COLO829 (cell line): ENCODE results near the gene S100A3.
"Not testable (repeated sequence)": the region's sequence is repeated elsewhere in the genome, so short reads cannot be mapped to it uniquely, and the experiment has no call there.

Experiments
- DNase-seq: peaks from one replicate; pipeline ENCODE4 v3.0.0; 2012; ENCODE audit warnings: low spot score

S100A3 gene

DNA sequence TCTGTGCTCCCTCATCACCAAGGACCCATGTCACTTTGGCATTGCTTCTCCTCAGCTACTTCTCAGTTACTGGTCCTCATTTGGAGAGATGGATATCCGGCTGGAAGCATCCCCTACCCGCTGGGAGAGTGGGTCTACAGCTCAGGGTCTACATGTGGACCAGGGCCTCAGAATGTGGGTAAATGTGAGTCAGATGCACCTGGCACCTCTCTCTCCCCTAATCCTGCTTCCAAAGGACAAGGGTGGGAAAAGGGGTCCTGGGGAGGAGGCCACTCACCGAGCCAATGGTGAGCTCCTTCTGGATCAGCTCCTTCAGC is 14.2 kb downstream of the S100A3 start:
- no peak for DNase-seq

DNA sequence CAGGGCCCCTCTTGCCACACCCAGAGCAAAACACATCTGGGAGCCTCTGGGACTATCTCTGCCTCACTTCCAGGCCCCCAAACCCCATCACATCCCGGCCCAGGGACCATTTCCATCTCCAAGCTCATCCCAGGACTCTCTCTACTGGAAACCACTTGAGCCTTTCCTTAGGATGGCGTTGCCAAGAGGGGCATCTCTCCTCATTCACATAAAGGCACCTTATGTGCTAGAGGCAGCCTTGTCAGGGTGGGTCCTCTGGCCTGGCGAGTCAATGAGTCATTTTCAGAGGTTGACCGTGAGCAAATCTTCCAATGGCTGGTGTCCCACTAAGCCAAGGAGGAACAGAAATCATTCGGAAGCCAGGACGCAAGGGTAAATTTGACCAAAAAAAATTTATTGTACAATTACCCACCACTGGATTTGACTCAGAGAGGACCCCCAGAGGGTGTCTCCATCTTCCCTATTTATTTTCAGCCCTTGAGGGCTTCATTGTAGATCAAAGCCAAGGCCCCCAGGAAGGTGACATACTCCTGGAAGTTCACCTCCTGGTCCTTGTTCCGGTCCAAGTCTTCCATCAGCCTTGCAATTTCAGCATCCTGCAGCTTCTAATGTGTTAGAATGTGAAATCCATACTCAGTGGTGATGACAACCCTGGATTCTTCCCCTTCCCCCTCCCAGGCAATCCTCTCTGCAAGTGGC is 14.7 kb downstream of the S100A3 start:
- no peak for DNase-seq

DNA sequence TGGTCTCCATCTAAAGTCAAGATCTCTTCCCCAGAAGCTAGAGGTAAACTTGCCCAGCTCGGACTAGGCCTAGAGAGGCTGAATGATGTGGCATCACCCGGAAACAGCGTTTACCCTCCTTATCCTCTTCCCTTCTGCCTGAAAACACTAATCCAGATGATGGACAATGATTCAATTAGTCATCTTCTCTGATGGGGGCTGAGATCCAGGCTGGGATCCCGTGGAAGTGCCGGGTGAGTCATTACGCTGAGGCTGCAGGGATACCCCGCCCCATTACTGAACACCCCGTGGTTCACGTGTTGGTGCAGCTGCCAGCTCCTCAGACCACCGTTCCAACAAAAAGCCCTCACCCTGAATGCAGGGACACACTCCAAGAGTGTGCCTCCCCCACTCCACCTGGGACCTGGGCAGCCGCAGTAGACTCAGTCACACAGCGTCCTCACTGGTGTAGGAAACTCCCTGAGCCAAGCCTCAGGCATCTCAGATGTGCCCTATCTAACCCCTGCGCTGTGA is 15.3 kb downstream of the S100A3 start:
- peak; percentile 91 for DNase-seq

DNA sequence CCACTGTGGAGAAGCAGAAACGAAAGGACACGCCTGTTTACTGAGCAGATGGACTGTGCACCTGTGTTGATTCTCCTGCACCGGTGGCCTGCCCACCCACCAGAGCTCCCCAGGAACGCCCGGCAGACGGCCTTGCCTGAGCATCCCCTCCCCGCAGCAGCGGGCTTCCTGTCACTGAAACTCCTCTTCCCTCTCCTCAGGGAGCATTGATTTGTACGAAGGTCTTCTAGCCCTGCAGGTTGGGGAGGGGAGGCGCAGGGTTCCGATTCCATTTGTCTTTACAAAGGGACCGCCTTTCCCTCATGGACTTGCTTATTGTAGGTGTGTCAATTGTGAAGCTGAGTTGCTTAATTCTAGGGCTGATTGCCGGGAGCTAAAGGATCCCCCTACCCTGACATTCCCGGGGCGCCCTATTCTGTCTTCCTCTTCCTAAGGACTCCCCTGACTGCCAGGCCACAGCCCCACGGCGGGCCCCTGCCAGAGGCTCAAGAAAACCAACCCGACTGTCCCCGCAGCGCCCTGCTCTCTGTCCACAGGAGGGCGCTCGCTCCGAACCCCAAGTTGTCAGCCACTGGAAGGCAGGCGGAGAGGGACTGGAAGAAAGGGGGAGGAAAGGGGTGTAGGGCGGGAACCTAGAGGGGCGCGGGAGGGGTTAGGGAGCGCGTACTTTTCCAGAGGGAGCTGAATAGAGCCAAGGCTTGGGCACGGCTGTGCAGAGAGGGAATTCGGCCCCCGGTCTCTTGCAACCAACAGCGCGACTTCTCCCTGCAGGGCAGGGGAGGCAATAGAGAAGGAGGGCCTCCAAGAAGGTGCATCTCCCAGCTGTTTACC is 16.1 kb downstream of the S100A3 start:
- DNase-seq = peak; percentile 76

DNA sequence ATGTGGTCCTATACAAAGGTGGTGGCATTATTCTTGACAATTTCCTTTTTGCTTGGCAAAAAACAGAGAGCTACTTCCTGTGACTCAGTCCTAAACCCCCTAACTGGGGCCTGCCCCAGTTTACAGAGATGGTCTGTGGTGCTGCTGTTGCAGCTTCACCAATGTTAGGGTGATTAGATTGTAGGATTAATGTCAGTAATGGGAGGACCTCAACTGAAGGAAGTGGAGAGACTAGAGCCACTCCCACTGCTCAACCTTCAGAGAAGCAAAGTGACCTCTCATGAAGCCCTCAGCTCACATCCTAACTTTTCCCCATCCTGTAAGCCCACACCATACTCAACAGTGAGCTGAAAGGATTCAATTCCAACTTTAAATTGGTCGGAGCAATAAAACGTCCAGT is 16.9 kb downstream of the S100A3 start:
- no peak for DNase-seq

DNA sequence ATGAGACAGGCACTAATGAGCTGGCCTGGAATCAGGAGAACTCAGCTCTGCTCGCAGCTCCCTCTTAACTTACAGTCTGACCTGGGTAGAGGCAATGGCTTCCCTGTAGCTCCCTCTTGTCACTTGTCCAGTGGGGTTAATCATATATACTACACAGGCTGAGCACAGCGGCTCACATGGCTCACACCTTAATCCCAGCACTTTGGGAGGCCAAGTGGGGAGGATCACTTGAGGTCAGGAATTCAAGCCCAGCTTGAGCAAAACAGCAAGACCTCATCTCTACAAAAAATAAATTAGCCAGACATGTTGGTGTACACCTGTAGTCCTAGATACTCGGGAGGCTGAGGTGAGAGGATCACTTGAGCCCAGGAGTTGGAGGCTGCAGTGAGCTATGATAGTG is 17.4 kb downstream of the S100A3 start:
- no peak for DNase-seq

DNA sequence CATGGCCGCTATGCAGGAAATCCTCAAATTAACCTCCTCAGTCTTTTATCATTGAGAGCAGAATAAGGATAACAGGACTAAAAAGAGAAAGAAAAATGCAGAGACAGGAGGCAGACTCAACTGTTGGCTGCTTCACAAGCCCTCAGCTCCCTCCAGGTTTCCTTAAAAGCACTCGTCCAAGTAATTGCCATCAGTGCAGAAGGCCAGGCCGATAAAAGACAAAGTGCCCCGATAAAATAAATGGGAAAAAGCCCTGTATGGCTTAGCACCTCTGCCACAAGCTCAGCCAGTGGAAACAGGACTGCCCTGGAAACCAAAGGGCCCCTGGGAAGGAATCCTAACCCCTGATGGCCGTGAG is 21.4 kb downstream of the S100A3 start:
- DNase-seq = no peak

DNA sequence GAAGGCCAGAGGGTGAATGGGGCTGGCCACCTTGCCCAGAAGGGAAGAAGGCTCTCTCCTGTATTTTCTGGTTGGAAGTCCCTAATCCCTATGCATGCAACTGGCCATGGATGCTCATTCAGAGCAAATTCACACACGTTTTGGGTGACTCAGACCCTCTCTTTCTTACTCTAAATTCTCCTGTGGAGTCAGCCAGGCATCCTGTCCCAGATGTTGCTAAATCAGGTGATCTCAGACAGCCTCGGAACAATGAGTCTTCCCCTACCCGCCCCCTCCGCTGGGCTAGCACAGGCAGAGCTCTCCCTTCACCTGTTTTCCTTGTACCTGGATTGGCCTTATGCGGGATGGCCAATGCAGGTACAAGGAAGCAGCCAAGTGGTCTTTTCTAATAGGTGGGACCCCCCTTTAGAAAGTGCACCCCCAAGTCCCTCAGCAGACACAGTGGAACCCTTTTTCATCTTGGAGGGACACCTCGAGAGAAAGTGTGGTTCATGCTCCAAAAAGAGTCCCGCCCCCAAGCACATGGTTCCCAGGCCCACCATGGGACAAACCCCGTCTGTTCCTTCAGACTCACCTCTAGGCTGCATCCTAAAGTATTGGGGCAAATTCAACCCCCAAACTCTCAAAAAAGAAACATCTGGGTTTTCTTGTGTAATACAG is 21.9 kb downstream of the S100A3 start:
- no peak for DNase-seq

DNA sequence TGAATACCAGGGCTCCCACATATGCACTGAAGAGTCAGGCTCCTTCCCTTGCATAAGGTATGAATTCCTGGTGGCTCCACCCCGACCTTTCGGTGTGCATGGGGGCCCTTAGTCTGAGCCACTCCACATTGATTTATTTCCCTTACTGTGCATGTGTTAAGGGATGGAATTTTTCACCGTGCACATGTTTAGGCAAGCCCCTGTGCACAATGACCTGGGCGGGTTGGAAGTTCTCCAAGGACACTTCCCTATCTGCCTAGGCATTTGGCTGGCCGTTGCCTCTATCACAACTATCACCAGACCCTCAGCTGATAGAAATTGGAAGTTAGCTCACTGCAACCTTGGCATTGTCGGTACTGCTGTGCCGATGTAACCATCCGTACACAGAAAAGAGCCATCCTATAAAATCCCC is 22.9 kb downstream of the S100A3 start:
- no peak for DNase-seq

DNA sequence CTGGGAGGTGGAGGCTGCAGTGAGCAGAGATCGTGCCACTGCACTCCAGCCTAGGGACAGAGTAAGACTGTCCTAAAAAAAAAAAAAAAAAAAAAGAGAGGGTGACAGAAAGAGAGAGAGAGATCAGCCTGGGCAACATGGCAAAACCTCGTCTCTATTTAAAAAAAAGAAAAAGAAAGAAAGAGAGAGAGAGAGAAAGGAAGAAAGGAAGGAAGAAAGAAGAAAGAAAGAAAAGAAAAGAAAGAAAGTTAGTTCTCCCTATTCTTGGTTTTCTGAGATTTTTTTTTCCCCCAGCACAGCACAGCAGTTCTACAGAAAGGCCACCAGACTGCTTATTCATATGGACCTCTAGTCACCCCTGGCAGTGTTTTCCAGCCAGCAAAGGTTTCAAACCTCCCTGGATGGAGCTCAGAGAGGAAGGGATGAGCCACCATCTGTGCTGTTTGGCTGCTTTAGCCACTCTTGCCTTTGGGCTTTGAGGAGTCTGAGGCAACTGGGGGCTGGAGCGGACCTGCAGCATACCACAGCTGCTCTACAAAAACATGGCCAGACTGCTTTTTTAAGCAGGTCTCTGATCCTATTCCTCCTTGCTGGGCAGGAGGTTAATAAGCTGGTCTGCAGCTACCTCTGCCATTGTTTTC is 23.9 kb downstream of the S100A3 start:
- no peak for DNase-seq

DNA sequence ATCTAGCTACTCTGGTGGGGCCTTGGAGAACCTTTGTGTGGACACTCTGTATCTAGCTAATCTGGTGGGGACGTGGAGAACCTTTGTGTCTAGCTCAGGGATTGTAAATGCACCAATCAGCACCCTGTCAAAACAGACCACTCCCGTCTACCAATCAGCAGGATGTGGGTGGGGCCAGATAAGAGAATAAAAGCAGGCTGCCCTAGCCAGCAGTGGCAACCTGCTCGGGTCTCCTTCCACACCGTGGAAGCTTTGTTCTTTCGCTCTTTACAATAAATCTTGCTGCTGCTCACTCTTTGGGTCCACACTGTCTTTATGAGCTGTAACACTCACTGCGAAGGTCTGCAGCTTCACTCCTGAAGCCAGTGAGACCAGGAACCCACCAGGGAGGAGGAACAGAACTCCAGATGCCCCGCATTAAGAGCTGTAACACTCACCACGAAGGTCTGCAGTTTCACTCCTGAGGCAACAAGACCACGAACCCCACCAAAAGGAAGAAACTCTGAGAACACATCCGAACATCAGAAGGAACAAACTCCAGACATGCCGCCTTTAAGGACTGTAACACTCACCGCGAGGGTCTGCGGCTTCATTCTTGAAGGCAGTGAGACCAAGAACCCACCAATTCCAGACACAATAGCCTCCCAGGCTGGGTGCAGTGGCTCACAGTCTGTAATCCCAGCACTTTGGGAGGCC is 26.6 kb downstream of the S100A3 start:
- DNase-seq = not testable (repeated sequence)

DNA sequence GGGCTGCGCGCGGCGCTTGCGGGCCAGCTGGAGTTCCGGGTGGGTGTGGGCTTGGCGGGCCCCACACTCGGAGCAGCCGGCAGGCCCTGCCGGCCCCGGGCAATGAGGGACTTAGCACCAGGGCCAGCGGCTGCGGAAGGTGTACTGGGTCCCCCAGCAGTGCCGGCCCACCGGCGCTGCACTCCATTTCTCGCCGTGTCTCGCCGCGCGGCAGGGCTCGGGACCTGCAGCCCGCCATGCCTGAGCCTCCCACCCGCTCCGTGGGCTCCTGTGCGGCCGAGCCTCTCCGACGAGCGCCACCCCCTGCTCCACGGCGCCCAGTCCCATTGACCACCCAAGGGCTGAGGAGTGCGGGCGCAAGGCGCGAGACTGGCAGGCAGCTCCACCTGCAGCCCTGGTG is 27.2 kb downstream of the S100A3 start:
- not testable (repeated sequence) for DNase-seq

DNA sequence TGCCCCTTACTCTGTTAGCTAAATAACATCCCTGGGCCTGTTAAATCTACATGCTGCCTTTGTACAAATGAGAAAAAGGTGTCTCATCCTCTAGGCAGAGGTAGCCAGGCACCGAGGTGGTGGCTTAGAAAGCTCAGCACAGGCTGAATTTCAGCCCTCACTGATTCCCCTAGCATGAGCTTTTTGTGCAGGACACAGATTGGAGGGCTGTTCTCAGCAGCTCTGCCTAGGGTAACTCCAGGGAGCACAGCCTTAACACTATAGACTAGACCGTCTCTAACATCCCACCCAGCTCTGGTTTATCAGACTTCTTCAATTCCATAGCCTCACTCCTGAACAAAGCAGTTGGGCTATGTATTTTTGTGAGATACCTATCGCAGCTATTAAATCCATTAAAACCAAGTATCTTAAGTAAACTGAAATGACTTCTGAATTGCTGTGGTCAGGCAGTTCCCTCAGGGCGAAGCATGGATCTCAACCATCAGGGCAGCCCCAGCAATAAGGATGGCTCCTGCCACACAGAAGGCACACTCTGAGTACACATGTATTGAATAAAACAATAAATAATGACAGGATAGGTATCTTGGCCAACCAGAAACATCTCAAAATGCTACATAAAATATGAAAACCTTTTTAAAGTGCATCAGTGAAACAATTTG is 28.1 kb downstream of the S100A3 start:
- no peak for DNase-seq

DNA sequence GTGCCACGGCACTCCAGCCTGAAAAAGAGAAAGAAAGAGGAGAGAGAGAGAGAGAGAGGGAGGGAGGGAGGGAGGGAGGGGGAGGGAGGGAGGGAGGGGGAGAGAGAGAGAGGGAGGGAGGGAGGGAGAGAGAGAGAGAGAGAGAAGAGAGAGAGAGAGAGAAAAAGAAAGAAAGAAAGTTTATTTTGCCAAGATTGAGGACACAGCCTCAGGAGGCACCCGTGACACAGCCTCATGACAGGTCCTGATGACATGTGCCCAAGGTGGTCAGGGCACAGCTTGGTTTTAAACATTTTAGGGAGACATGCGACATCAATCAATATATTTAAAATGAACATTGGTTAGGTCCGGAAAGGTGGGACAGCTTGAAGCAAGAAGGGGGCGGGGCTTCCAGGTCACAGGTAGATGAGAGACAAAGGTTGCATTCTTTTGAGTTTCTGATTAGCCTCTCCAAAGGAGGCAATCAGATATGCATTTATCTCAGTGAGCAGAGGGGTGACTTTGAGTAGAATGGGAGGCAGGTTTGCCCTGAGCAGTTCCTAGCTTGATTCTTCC is 28.8 kb downstream of the S100A3 start:
- DNase-seq = not testable (repeated sequence)

DNA sequence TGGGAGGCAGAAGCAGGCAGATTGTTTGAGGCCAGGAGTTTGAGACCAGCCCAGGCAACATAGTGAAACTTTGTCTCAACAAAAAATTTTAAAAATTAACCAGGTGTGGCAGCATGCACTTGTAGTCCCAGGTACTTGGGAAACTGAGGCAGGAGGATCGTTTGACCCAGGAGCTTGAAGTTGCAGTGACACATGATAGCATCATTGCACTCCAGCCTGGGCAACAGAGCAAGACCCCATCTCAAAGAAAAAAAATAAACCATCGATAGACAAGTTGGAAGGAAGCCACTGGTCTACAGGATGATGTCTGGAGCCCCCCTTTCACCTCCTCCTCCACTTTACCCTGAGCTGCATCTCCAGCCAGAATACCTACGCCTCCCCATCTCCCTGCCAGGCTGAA is 29.8 kb downstream of the S100A3 start:
- DNase-seq = no peak

DNA sequence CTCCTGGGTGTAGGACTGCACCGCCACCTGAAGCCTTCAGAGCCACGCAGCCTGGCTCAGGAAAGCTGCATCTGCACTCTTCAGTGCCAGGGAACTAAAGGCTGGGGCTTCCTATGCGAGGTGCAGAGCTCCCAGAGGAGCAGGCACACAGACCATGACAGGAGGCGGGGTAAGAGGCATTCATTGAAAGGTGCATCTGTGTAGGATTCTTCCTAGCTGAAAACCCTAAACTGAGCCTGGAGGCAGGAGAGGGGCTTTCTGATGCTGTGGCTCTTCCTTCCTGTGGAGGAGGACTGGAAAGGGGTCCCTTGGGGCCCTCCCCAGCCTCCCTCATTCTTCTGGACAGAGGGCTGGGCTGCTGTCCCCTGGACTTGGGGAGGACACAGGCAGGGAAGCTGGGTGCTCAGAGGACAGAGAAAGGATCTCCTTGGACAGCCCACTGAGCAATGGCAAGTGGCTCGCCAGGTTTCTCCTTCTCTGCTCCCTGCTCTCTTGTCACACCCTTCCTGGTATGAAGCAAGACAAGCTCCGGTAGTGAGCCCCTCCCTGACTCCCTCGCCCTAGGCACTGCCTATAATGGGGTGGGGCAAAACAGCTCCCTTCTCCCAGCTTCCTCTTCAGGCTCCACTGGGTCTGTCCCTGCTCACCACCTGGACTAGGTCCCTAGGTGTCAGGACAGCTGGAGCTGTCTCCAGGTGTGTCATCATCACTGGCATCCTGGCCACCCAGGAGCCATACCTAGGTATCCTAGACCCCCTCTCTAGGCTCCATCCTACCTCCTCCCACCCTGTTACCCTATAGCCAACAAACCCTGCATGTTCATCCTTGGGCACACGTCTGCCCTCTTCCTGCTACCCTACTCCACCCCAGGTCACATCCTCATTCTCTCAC is 33.3 kb downstream of the S100A3 start:
- no peak for DNase-seq

DNA sequence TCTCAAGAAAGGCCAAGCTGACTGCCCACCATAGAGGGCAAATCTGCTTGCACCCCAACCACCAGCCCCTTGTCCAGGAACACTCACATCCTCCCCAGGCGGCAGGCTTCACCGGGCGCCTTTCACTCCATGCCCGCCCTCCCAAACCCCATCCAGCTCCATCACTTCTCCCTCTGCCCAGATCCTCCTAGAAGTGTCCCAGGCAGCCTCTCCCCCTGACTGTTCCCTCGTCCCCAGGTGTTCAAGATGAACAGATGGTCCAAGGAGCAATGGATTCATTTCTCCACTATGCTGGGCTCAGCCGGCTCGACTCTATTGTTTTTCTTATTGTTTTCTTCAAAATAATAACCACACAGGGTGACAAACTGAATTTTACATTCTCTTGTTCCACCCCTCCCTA is 35.4 kb downstream of the S100A3 start:
- DNase-seq = no peak

DNA sequence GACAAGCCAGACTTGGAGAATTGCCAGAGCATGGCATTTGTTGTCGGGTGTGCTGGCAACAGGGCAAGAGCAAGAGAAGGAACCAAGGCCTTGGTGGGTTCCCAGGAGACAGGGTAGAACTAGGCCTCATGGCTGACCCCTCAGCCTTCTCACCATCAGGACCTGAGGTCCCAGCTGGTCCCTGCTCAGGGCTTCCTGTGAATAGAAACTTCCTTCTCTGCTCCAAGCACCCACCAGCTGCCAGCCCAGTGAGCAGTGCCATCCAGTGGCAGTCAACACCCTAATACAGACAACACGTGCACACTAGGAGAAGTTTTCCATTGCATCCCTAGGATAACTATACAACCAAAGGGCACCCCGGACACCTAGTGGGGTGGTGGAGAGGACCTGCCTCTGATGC is 36.0 kb downstream of the S100A3 start:
- DNase-seq = no peak

DNA sequence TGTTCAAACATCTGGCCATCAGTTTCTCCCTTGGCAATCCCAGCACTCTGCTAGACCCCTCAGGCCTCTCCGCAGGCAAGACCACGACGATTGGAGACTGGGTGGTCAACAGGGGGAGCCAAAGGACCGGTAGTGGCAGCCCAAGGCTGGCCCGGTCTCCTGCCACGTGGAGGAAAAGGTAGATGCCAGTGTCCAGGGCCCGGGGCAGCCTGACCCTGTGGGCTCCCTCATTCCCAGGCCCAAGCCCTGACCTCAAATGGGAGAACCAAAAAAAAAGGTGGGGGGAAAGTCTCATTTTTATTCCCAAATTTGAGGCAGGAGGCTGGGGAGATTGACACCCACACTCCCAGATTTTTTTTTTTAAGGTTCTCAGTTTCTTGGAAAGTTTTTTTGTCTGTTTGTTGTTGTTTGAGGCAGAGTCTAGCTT is 38.1 kb downstream of the S100A3 start:
- DNase-seq = peak; percentile 90

DNA sequence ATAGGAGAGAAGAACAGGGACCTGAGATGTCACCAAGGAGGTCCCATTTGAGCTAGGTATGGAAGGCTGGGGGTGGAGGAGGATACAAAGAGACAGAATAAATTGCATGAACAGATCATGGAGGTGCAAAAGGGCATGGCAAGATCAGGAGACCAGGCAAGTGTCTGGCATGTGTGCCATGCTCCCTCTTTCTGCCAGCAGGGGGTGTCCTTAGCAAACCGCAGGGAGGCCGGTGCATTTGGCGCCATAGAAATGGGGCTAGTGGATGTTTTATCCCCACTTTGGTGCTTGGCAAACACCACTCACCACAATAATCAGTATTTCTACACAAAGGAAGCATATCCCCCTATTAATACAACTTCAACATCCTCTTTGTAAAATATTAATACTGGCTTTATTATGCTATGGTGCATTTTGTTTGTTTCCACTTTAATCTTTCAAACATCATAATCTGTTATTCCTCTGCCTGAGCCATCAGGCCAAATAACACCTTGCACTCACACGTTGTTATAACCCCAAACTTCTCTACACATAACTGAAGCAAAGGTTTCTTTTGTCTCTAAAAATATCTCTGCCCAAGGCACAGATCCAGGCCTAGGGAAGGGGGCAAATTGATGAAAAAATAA is 39.2 kb downstream of the S100A3 start:
- DNase-seq = peak; percentile 90
